GM18498 (cell line): Measurements from ENCODE around the gene TMEM63A.
"Not testable (repeated sequence)": the region's sequence is repeated elsewhere in the genome, so short reads cannot be mapped to it uniquely, and the experiment has no call there.

Experiments used
- ATAC-seq: cut with Tn5 transposase; IDR thresholded peaks from one replicate; pipeline ENCODE4 v1.9.1; 2021; ENCODE audit warnings: mild to moderate bottlenecking, moderate library complexity; ENCODE audit not compliant: unreplicated experiment

Gene TMEM63A

DNA sequence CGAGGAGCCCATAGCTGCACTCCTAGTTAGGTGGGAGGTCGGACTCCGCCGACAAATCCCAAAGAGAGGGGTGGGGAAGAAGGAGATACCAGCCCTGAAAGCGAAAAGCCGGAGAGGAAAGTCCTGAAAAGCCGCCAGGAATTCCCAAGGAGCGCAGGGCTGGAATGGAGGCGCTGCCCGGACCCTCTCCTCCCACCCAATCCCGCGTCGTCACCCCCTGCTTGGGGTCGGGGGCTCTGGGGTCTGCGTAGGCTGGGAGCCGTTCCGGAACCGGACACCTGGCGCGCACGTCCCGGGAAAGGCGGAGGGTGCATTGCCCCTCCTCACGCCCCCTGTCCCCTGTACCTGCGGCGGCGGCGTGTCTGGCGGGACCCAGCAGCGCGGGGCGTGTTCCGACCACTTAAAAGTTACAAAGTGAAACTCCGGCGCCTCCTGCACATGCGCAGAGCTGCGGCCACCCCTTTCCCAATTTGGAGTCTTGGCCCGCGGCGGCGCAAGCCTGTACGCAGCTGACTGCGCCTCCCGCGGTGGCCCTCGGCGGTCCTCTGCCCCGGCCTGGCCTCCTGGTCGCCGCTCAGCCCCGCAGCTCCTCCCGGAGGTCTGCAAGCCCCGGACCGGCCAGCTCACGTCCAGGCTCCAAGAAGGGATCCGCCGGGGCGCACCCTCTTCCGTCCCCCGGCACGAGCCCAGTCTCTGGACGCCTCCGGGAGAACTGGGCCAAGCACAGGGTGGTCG, at the start of gene TMEM63A:
Gene TMEM63A (minus strand): TSS at position 422 of the 735 bp plus-strand sequence. CDS start 4,800 bp downstream, outside the sequence.
- peak; percentile 78 for ATAC-seq

DNA sequence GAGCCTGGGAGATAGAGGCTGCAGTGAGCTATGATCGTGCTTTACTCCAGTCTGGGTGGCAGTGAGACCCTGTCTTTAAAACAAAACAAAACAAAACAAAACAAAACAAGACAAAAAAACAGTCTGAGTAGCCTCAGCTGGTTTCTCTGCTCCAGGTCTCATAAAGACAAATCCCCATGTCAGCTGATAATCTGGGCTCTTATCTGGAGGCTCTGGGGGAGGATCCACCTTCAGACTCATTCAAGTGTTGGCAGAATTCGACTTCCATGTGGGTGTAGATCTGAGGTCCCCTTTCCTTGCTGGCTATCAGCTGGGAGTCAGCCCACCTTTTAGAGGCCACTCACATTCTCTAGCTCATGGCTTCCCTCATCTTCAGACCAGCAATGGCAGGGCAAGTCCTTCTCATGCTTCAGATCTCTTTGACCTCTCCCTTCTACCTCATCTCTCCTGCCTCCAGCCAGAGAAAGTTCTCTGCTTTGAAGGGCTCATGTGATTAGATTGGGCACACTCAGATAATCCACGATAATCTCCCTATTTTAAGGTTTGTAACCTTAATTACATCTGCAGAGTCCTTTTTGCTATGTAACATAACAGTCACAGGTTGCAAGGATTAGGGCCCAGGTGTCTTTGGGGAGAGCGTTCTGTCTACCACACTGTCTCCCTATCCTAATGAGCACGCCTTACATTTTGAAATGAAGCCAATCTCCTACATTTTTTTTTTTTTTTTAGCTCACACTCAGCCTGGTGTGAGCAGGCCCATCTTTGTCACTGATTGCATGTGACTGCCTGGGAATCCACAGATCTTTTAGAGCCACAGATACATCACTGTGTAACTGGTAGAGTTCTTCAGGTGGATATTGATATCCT, 49.3 kb upstream of the TMEM63A start:
- ATAC-seq = no peak

DNA sequence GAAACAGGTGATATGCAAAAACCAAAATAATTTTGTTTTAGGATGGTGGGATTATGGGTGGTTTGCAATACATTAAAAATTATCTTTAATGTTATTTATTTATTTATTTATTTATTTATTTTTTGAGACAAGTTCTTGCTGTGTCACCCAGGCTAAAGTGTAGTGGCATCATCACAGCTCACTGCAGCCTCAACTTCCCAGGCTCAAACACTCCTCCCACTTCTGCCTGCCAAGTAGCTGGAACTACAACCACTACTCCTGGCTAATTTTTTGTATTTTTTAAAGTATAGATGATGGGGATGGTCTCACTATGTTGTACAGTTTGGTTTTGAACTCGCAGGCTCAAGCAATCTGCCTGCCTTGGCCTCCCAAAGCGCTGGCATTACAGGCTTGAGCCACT, 48.4 kb upstream of the TMEM63A start:
- ATAC-seq = no peak

DNA sequence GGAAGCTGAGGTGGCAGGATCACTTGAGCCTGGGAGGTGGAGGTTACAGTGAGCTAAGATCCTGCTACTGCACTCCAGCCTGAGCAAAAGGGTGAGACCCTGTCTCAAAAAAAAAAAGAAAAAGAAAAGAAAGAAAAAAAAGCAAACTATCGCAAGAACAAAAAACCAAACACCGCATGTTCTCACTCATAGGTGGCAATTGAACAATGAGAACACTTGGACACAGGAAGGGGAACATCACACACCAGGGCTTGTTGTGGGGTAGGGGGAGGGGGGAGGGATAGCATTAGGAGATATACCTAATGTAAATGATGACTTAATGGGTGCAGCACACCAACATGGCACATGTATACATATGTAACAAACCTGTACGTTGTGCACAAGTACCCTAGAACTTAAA, 47.3 kb upstream of the TMEM63A start:
- not testable (repeated sequence) for ATAC-seq

DNA sequence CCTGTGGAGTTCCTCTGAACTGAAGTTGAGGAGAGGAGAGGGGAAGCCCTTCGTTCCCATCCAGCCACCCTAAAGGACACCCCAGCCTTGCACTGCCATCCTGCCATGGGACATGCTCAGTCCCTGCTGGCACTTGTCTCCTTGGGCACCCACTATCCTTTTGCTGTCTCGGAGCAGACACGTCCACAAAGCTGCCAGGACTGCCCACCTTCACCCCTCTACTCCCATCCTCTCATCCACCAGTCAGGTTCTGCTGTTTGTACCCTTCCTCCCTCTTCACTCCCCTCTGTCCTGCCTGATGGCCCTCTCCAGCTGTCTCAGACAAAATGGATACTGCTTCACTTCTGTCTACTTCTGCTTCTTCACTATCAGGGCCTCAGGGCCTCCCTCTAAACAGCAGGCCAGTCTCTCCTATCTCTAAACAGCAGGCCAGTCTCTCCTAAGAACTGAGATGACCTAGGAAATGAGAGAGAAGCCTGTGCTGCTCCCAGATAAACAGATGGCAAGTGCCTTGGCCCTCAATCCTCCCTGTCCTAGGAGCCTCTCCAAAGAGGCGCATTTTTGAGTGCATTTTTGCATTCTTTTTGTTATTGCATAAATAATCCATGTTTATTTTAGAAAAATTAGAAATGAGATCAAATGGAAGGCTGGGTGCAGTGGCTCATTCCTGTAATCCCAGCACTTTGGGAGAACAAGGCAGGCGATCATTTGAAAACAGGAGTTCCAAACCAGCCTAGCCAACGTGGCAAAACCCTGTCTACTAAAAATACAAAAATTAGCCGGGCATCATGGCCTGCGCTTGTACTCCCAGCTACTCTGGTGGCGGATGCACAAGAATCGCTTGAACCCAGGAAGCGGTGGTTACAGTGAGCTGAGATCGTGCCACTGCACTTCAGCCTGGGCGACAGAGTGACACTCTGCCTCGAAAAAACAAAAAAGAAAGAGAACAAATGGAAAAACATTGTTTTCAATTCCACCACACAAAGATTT, 46.3 kb upstream of the TMEM63A start:
- ATAC-seq = no peak

DNA sequence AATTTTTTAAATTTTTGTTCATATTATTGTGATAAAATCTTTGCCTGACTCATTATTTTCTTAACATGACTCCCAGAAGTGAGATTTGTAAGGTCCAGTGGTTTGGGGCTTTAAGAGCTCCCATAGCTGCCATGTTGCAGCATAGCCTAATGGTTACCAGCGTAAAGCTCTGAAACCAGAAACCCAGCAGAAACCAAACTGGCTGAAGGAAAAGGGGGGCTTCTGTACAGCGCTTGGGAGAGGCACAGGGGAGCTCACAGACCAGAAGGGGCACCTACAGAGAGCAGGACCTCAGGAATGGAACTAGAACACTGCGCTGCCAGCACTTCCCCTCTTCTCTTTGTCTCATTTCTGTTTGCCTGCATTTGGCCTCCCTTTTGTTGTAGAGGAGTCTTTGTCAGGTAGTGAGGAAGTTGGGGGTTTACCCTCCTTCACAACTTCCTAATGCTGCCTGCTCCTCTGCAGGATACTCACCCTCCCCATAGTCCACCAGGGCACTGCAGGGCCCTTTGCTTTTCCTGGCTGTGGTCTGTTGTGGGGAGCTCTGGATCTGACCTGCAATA, 44.5 kb upstream of the TMEM63A start:
- ATAC-seq = no peak

DNA sequence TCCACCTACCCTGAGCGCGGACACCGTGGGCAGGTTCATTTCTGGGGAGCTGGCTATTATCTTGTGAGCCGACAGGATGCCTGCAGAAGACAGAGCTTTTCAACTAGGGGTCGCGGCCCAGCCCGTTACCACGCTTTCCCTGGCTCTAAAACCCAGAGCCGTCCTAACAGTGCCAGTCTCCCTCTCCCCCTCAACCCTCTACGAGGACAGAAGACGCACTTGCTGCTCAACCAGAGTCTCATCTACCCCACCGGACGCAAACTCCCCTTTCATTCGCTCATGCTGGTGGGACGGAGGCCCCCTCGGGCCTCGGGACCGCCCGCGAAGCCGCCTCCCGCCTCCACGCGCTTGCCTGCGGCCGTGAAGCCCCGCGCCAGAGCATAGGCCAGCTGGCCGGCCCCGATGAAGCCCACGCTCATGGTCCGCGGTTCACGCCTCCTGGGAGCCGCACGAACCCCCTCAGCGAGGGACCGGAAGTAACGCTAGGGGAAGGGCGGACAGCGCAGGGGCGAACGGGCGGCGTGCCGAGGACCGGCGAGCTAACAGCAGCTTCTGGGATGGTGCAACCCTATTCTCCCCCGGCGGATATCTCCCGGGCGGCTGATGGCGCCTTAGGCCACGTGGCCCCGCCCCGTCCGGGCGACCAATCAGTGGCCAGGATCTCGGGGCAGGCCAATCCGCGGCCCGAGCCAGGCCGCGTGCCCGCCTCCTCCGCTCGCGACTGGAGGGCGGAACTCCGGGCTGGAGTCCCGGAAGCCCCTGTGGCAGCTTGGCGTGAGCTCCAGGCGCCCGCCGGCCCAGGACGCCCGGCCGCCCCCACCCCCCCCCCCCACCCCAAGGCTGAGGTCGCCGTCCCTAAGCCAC, 41.7 kb upstream of the TMEM63A start, which contains the start of gene PYCR2:
Gene PYCR2 (minus strand): TSS at position 559 of the 864 bp plus-strand sequence. CDS start 140 bp downstream, at position 419.
- peak; percentile 98 for ATAC-seq

DNA sequence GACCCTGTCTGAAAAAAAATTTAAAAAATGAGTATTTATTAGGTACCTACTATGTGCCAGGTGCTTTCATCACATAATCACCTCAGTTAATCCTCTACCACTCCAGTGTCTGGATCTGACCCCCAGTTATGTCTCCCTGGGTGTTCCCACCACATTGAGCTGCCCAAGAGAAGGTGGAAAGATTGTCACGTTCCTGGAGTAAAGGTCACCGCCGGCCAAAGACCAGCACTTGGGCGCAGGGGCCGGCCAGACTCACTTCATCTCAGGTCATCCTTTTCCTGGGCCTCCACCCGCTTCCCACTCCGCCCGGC, 41.2 kb upstream of the TMEM63A start:
- no peak for ATAC-seq

DNA sequence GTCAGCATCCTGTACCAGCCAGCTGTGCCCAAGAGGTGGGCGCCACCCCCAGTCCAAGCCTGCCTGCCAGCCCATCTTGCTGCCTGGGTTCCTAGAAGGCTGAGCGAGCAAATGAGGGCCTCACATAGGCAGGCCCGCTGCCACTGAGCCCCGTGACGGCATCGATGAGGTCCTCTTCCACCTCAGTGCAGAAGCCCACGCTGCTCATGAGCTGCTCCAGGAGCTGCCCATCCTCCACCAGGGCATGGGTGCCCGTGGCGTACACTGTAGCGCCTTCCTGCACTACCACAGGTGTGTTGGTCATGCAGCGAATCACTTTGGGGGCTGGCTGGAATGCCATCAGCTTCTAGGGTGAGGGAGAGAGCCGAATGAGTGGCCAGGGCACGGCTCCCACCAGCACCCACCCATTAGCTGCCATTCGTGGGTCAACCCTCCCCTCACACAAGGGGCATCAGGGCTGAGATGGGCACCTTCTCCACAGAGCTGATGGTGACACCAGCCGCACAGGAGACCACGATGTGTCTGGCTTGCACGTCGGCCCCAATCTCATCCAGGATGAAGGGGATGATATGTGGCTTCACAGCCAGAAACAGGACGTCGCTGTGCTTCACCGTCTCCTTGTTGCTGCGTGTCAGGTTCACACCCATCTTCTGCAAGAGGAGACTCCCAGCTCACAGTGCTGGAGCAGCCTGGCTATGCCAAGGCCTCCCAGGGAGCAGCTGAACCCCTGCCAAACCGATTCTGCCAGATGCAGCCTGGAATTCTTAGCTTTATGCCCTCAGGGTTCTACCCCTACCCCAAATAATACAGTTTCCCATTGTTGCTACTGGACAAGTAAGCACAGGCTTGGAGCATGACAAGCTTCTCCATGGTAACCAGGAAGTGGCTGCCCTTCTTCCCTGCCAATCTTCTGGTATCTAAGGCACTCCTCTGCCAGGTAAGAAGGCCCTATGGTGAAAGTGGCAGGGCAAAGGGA, 39.8 kb upstream of the TMEM63A start:
- no peak for ATAC-seq

DNA sequence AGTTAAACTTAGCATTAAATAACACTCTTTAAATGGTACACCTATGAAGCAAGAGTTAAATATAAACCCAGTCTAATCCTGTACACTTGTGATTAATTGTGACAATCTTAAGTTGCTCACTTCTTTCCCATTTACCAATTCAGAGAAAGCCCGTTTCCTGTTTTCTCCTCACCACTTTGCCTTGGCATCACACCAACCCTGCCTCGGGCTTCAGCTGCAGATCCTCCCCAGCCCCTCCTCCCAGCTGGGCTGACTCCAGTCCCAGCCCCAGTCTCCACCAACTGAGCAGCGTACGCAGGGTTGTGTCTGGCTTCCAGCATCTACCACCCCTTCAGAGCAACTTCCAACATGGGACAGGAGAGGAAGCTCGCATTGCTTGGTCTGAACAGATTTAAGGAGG, 37.7 kb upstream of the TMEM63A start:
- ATAC-seq = no peak

DNA sequence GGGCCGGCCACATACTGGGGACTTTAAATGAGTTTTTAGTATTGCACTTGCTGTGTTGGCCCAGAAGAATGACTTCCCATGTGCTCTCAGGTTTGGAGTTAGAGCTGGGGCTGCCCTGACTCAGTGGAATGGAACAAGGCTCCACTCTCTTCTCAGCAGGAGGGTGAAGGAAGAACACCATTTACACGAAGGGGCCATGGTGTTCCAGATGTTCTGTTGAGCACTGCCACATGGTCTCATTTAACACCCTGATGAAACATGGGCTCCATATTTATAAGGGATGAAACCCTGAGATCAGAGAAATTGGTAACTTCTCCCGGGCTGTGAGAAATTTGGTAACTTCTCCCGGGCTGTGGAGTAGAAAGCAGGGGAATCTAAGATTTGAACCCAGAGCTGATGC, 36.1 kb upstream of the TMEM63A start:
- ATAC-seq = no peak

DNA sequence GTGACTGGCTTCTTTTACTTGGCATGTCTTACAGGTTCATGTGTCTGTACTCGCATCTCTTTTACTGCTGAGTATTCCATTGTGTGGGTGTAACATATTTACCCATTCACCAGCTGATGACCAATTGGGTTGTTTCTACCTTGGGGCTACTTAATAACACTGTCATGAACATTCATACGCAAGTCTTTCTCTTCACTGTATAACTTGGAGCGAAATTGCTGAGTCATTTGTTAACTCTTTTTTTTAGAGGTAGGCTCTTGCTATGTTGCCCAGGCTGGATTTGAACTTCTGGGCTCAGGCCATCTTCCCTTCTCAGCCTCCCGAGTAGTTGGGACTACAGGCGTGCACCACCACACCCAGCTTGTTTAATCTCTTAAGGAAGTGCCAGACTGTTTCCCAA, 35.4 kb upstream of the TMEM63A start:
- ATAC-seq = no peak

DNA sequence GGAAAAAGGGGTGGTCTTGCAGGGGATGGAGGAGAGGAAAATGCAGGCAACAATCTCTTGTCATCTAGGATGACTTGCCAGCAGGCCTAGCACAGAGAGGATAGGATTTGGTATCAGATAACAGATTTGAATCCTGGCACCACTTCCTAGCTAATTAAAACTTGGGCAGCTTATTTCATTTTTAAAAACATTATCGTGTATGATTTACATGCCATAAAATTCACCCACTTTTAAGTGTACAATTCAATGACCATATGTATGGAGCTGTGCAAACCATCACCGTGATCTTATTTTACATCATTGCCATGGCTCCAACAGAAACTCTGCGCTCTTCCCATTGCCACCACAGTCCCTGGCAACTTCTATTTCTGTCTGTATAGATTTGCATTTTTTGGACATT, 34.9 kb upstream of the TMEM63A start:
- ATAC-seq = no peak

DNA sequence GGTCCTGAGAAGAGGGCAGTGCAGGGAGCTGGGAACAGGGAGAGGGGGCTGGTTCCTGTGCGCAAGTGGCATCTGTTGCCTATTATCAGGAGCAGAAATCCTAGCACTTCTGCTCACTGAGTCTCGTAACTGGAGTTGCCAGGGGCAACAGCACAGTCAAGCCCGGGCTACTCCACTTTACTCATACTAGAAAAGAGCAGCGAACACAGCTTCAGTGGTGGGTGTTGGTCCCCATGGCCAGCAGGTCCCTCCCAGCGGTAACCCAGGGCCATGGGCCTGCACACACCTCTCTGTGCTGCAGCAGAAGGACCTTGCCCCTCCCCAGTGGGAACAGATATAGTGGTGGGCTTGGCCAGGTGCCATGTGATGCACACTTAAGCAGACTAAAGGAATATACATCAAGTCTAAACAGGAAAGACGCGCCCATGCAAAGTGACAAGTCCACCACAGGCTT, 33.4 kb upstream of the TMEM63A start:
- no peak for ATAC-seq

DNA sequence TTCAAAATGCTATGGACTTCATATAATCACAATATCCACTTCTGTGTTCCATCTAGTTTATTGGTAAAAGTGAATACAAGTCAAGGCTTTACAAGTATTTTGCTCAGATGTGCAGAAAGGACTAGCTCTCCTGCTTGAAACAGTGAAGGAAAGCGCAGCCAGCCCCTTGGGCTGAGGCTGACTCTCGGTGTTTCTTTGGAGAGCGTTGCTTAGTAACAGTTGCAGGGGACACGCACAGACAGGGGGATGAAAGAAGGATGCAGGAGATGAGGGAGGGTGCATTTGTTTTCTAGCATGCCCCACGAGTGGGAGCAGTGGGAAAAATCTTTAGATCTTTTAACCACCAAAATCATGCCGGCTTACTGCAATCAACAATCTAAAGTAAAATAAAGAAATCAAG, 32.8 kb upstream of the TMEM63A start:
- no peak for ATAC-seq

DNA sequence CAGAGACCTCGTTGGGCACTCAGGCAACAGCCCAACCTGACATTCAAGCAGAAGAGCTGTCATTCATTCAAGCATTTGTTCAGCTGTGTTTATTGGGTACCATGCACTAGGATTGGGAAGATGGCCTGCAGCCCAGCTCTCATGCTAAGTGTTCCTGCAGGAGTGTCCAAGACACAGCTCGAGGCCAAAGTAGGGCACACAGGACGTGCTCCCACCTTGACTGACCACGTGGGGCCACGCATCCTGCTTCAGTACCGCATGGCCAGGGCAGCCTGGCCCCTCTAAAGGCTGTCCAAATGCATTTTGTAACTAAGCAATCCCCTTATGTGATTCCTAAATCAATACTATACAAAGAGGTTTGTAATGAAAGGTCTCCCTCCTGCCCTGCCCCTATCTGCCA, 32.2 kb upstream of the TMEM63A start:
- ATAC-seq = no peak

DNA sequence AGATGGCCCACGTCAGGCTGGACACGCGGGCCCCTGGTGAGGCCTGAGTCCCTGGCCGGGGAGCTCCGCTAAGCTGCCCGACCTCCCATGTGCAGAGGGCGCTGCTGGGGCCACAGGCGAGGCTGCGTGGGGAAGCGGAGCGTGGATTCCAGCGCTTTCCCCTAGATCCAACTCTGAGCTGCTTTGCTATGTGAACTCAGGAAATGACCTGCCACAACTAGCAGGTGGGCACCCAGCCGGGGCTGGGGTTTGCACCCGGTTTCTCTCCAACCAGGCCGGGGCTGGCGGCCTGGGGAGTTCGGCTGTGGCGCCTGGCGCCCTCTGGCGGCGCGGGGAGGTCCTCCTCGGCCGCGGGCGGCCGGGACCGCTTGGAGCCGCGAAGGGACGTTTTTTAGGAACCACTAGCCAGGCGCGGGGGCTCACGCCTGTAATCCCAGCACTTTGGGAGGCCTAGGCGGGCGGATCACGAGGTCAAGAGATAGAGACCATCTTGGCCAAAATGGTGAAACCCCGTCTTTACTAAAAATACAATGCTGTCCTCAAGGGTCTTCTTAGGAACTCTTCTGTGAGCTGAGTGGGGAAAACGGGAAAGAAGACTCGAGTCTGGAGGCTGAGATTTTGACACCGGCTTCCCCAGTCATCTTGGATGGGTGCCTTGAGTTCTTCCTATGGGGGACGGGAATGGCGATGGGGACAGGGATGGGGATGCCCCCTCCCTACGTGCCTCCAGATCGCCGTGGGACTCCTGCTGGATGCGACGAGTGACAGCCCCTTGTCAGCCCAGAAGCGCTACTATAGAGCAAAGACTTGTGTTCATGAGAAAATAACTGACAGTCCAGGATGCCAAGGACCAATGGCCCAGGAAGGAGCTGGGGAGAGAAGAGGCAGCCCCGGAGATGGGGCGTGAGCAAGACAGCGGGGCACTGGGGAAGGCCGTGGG, 29.3 kb upstream of the TMEM63A start:
- ATAC-seq = peak; percentile 83
